Smooth muscle cell (in vitro differentiated cells): ENCODE results near the gene IFNL1. TPM values are rescaled to one million over a fixed set of nuclear protein-coding genes. Genes with fewer than 3 reads are reported as not detected.

Source experiments
- DNase-seq: peaks from one replicate; lab custom pipeline; 2025; ENCODE audit not compliant: unreplicated experiment; lab: John Stamatoyannopoulos, UW
- H2AFZ ChIP-seq: fragments of 200-600 bp; sonication (generic); 2 replicates; pipeline ENCODE4 v1.6.0; 2016; ENCODE audit warnings: antibody characterized with exemption, low read depth, mild to moderate bottlenecking
- H3F3A ChIP-seq: fragments of 200-600 bp; sonication (generic); 2 replicates; pipeline ENCODE4 v1.6.0; 2017; ENCODE audit warnings: antibody characterized with exemption, low read depth
- H3K27ac ChIP-seq: fragments of 200-600 bp; sonication (generic); 2 replicates; pipeline ENCODE4 v1.5.1; 2016; ENCODE audit warnings: low read depth, mild to moderate bottlenecking
- H3K27me3 ChIP-seq: fragments of 200-600 bp; sonication (generic); 2 replicates; pipeline ENCODE4 v1.6.1; 2016; ENCODE audit warnings: low read depth, mild to moderate bottlenecking
- H3K36me3 ChIP-seq: fragments of 200-600 bp; sonication (generic); 2 replicates; pipeline ENCODE4 v1.5.1; 2016; ENCODE audit warnings: low read depth
- H3K4me1 ChIP-seq: fragments of 200-600 bp; sonication (generic); 2 replicates; pipeline ENCODE4 v1.5.1; 2016; ENCODE audit warnings: low read depth
- H3K4me2 ChIP-seq: fragments of 200-600 bp; sonication (generic); 2 replicates; pipeline ENCODE4 v1.6.0; 2016; ENCODE audit warnings: mild to moderate bottlenecking
- H3K4me3 ChIP-seq: fragments of 200-600 bp; sonication (generic); 2 replicates; pipeline ENCODE4 v1.5.1; 2016; ENCODE audit warnings: mild to moderate bottlenecking
- H3K79me2 ChIP-seq: fragments of 200-600 bp; sonication (generic); 2 replicates; pipeline ENCODE4 v1.6.0; 2016; ENCODE audit warnings: low read depth, mild to moderate bottlenecking
- H3K9ac ChIP-seq: fragments of 200-600 bp; sonication (generic); 2 replicates; pipeline ENCODE4 v1.6.0; 2016; ENCODE audit warnings: low read depth
- H3K9me3 ChIP-seq: fragments of 200-600 bp; sonication (generic); replicated peaks from 2 replicates; pipeline ENCODE4 v1.5.1; 2016; ENCODE audit warnings: low read depth
- H4K20me1 ChIP-seq: fragments of 200-600 bp; sonication (generic); 2 replicates; pipeline ENCODE4 v1.6.0; 2016; ENCODE audit warnings: low read depth
- CTCF ChIP-seq: fragments of 200-600 bp; sonication (generic); IDR thresholded peaks from 2 replicates; pipeline ENCODE4 v1.5.1; 2017; ENCODE audit warnings: borderline replicate concordance, mild to moderate bottlenecking, antibody characterized with exemption; ENCODE audit not compliant: insufficient read depth, poor library complexity, severe bottlenecking
- WGBS: methylation state at CpG from one replicate; pipeline ENCODE4 v1.1.7; 2016; ENCODE audit warnings: low lambda C conversion rate; 5-methylcytosine and 5-hydroxymethylcytosine counted together
- polyA plus RNA-seq: library from polyadenylated mRNA; unstranded; fragments of >200 nt; fragmentation: Nextera tagmentation; extraction: Ambion mirVana; gene quantifications from 2 replicates; pipeline ENCODE4 v1.2.1, GENCODE V29; 2016
- small RNA-seq: library from RNA; depleted of rRNA; stranded (forward); fragments of <200 nt; gene quantifications from one replicate; pipeline ENCODE3, GENCODE V24; 2014
- total RNA-seq: library from RNA; depleted of rRNA; stranded (reverse); fragments of >200 nt; gene quantifications from 2 replicates; pipeline ENCODE4 v1.2.3, GENCODE V29; 2014

Gene IFNL1
- total and polyA plus RNA-seq, 2 experiments from 2014 or later, result not detected

DNA sequence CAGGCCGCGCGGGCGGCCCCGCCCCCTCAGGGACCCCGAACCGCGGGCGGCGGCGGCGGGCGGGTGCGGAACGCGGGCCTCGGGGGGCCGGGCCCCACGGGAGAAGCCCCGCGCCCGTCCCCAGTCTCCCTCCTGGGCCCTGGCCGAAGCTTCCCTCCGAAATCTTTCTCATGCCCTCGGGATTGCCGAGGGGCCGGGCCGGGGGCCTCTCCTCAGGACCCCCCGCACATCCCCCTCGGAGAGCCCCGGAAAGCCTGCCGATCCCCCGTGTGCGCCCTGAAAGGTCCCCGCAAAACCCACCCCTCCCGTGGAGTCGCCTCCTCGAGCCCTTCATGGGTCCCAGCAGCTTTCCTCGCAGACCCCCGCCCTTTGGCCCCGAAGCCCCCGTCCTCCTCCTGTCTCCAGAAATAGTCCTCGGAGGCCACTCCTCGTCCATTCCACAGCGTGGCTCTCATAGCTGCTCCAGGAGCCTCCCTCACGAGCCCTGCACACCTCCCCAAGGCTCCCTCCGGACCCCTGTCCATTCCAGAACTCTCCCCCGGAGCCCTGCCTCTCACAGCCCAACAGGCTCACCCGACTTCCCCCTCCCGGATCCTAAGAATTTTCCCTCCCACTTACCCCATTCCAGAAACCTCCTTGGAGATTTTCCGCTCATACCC, 46.6 kb downstream of the IFNL1 start:
- WGBS, result under 1% methylated on average over 14 of the region's 51 CpGs
- H3K36me3 ChIP-seq, result no peaks in the 10 kb centered on the region
- DNase-seq, result no peak
- peaks cover 54% of the 10 kb centered on the region for H3K79me2 ChIP-seq
- no peaks in the 10 kb centered on the region for H3K27me3 ChIP-seq
- H4K20me1 ChIP-seq, result peaks cover 50% of the 10 kb centered on the region
- H3K4me3 ChIP-seq, result peak overlapping the region; percentile 97
- H2AFZ ChIP-seq, result no peak overlapping the region
- H3K4me2 ChIP-seq, result peak overlapping the region; percentile 100
- H3K9ac ChIP-seq, result peak overlapping the region; percentile 100
- no peaks in the 10 kb centered on the region for H3K9me3 ChIP-seq
- H3K27ac ChIP-seq, result peak overlapping the region; percentile 79
- H3F3A ChIP-seq, result no peaks in the 10 kb centered on the region
- TF ChIP-seq CTCF, result no peak
- peaks cover 18% of the 10 kb centered on the region for H3K4me1 ChIP-seq

DNA sequence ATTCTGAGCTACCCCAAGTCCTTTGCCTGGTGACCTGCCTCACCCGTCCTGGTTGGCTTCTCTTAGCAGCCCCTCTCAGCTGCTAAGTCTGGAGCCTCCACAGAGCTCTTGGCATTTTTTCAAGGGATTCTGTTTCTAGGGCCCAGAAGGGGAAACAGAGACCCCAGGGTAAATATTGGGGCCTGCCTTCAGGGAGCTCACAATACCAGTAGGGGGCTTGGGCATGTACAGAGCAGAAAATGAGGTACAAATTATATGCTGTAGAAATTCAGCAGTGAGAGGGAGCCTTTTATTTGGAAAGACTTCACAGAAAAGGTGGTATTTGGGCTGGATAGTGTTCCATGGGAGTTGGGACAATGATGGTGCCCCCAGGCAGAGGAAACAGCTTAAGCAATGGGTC, 49.7 kb downstream of the IFNL1 start:
- no peaks in the 10 kb centered on the region for H3K36me3 ChIP-seq
- TF ChIP-seq CTCF, result peak; percentile 11
- H3K27ac ChIP-seq, result no peak overlapping the region
- no peak overlapping the region for H3K9ac ChIP-seq
- DNase-seq, result no peak
- H3K4me3 ChIP-seq, result no peak overlapping the region
- H3K9me3 ChIP-seq, result no peaks in the 10 kb centered on the region
- H3K4me1 ChIP-seq, result peaks cover 16% of the 10 kb centered on the region
- H3K27me3 ChIP-seq, result no peaks in the 10 kb centered on the region
- H4K20me1 ChIP-seq, result peaks cover 82% of the 10 kb centered on the region
- no peak overlapping the region for H3K4me2 ChIP-seq
- no peak overlapping the region for H2AFZ ChIP-seq
- H3F3A ChIP-seq, result no peaks in the 10 kb centered on the region
- WGBS, result 96% methylated on average over 1 of the region's 1 CpG
- H3K79me2 ChIP-seq, result peaks cover 66% of the 10 kb centered on the region

- H3K4me2 ChIP-seq, result peak overlapping the region; percentile 38
- no peak for TF ChIP-seq CTCF
- no peak overlapping the region for H3K4me3 ChIP-seq
- peaks cover 72% of the 10 kb centered on the region for H3K79me2 ChIP-seq
- peaks cover 98% of the 10 kb centered on the region for H4K20me1 ChIP-seq
- H3K36me3 ChIP-seq, result no peaks in the 10 kb centered on the region
- no peak overlapping the region for H2AFZ ChIP-seq
- DNase-seq, result no peak
- H3K27ac ChIP-seq, result peak overlapping the region; percentile 61
- H3K27me3 ChIP-seq, result no peaks in the 10 kb centered on the region
- no peaks in the 10 kb centered on the region for H3F3A ChIP-seq
- no peaks in the 10 kb centered on the region for H3K9me3 ChIP-seq
- H3K9ac ChIP-seq, result peak overlapping the region; percentile 12
- H3K4me1 ChIP-seq, result peaks cover 14% of the 10 kb centered on the region
- 64% methylated on average over 4 of the region's 4 CpGs for WGBS
Measured at GRCh38 chr19:39347332-39348164, 51.3 kb downstream of the IFNL1 start.

Small RNAs within 50 kb of the gene (small RNA-seq; reads per million reads assigned to genes)
- 0.08 reads per million for gene AC011445.2

Other genes starting within 250 kb of the IFNL1 start
- 0.22 and 2.2 TPM in 2 replicates for gene ACP7, start 212.0 kb upstream of the IFNL1 start, total RNA-seq
- not detected in 2 replicates for gene ACP7, start 212.0 kb upstream of the IFNL1 start, polyA plus RNA-seq
- 9.7 and 11.8 TPM in 2 replicates for gene PAK4, start 170.6 kb upstream of the IFNL1 start, total RNA-seq
- gene PAK4, start 170.6 kb upstream of the IFNL1 start, polyA plus RNA-seq, result 19.1 and 19.9 TPM in 2 replicates
- gene NCCRP1, start 99.4 kb upstream of the IFNL1 start, total RNA-seq, result 2.2 and 4.0 TPM in 2 replicates
- 1.5 TPM in 2 replicates for gene NCCRP1, start 99.4 kb upstream of the IFNL1 start, polyA plus RNA-seq
- gene SYCN, start 92.1 kb upstream of the IFNL1 start, total RNA-seq, result not detected in 2 replicates
- not detected in 2 replicates for gene SYCN, start 92.1 kb upstream of the IFNL1 start, polyA plus RNA-seq
- gene IFNL3, start 51.4 kb upstream of the IFNL1 start, total RNA-seq, result not detected in 2 replicates
- gene IFNL3, start 51.4 kb upstream of the IFNL1 start, polyA plus RNA-seq, result 0.34 TPM in 1 of 2 replicates, not detected in the other
- not detected in 2 replicates for gene IFNL4, start 47.6 kb upstream of the IFNL1 start, total RNA-seq
- gene IFNL4, start 47.6 kb upstream of the IFNL1 start, polyA plus RNA-seq, result 0.15 TPM in 1 of 2 replicates, not detected in the other
- not detected in 2 replicates for gene IFNL2, start 28.0 kb upstream of the IFNL1 start, total RNA-seq
- gene IFNL2, start 28.0 kb upstream of the IFNL1 start, polyA plus RNA-seq, result not detected in 2 replicates
- gene LRFN1, start 24.5 kb downstream of the IFNL1 start, total RNA-seq, result 0.36 and 0.76 TPM in 2 replicates
- gene LRFN1, start 24.5 kb downstream of the IFNL1 start, polyA plus RNA-seq, result 2.1 and 3.2 TPM in 2 replicates
- not detected in 2 replicates for gene GMFG, start 39.6 kb downstream of the IFNL1 start, total RNA-seq
- 0.37 TPM in 1 of 2 replicates, not detected in the other for gene GMFG, start 39.6 kb downstream of the IFNL1 start, polyA plus RNA-seq
- 37.1 and 58.3 TPM in 2 replicates for gene SAMD4B, start 46.0 kb downstream of the IFNL1 start, total RNA-seq
- 61.8 and 81.9 TPM in 2 replicates for gene SAMD4B, start 46.0 kb downstream of the IFNL1 start, polyA plus RNA-seq
- gene PAF1, start 94.7 kb downstream of the IFNL1 start, total RNA-seq, result 27.8 and 29.8 TPM in 2 replicates
- 35.8 and 42.7 TPM in 2 replicates for gene PAF1, start 94.7 kb downstream of the IFNL1 start, polyA plus RNA-seq
- gene MED29, start 95.0 kb downstream of the IFNL1 start, total RNA-seq, result 23.0 and 23.8 TPM in 2 replicates
- gene MED29, start 95.0 kb downstream of the IFNL1 start, polyA plus RNA-seq, result 36.3 and 37.7 TPM in 2 replicates
- 31.5 and 44.7 TPM in 2 replicates for gene ZFP36, start 110.4 kb downstream of the IFNL1 start, total RNA-seq
- gene ZFP36, start 110.4 kb downstream of the IFNL1 start, polyA plus RNA-seq, result 281 and 303 TPM in 2 replicates
- 16.3 and 42.2 TPM in 2 replicates for gene PLEKHG2, start 116.3 kb downstream of the IFNL1 start, total RNA-seq
- gene PLEKHG2, start 116.3 kb downstream of the IFNL1 start, polyA plus RNA-seq, result 33.0 and 51.9 TPM in 2 replicates
- 82.2 and 97.1 TPM in 2 replicates for gene RPS16, start 139.5 kb downstream of the IFNL1 start, total RNA-seq
- 539 and 567 TPM in 2 replicates for gene RPS16, start 139.5 kb downstream of the IFNL1 start, polyA plus RNA-seq
- 41.0 and 44.9 TPM in 2 replicates for gene SUPT5H, start 149.2 kb downstream of the IFNL1 start, total RNA-seq
- gene SUPT5H, start 149.2 kb downstream of the IFNL1 start, polyA plus RNA-seq, result 134 and 139 TPM in 2 replicates
- gene TIMM50, start 184.4 kb downstream of the IFNL1 start, total RNA-seq, result 58.4 and 66.1 TPM in 2 replicates
- 107 and 108 TPM in 2 replicates for gene TIMM50, start 184.4 kb downstream of the IFNL1 start, polyA plus RNA-seq
- 0.54 and 9.3 TPM in 2 replicates for gene DLL3, start 202.5 kb downstream of the IFNL1 start, total RNA-seq
- gene DLL3, start 202.5 kb downstream of the IFNL1 start, polyA plus RNA-seq, result 0.80 and 1.6 TPM in 2 replicates
- gene SELENOV, start 218.7 kb downstream of the IFNL1 start, total RNA-seq, result not detected in 2 replicates
- gene SELENOV, start 218.7 kb downstream of the IFNL1 start, polyA plus RNA-seq, result not detected in 2 replicates
- 1.9 and 2.7 TPM in 2 replicates for gene EID2B, start 236.4 kb downstream of the IFNL1 start, total RNA-seq
- gene EID2B, start 236.4 kb downstream of the IFNL1 start, polyA plus RNA-seq, result 1.1 and 1.9 TPM in 2 replicates
- gene EID2, start 243.8 kb downstream of the IFNL1 start, total RNA-seq, result 11.9 and 15.9 TPM in 2 replicates
- 22.5 and 24.2 TPM in 2 replicates for gene EID2, start 243.8 kb downstream of the IFNL1 start, polyA plus RNA-seq